Left lung (tissue), 10 donors: ENCODE data around the gene CRIM1. TPM values are rescaled to one million over a fixed set of nuclear protein-coding genes. Genes with fewer than 3 reads are reported as not detected.

Experiments
- ATAC-seq: fragments of 200-7000 bp; cut with Tn5 transposase; one replicate; pipeline ENCODE4 v1.9.1; 2020; ENCODE audit warnings: moderate library complexity
- DNase-seq, 4 donors: peaks; one replicate each; pipeline ENCODE4 v3.0.0-alpha.2; 2013 to 2020
- H3K27ac ChIP-seq, 2 donors: fragments of 200-600 bp; sonication (generic) in 1 of 2; one replicate each; pipeline versions ENCODE4 v1.5.0 to v1.8.0; 2020 to 2021
- H3K27me3 ChIP-seq, 2 donors: fragments of 200-600 bp; sonication (generic) in 1 of 2; one replicate each; pipeline versions ENCODE4 v1.5.0 to v1.8.0; 2020 to 2021
- H3K36me3 ChIP-seq, 2 donors: fragments of 200-600 bp; sonication (generic) in 1 of 2; one replicate each; pipeline versions ENCODE4 v1.5.0 to v1.8.0; 2020 to 2021
- H3K4me1 ChIP-seq, 2 donors: fragments of 200-600 bp; one replicate each; pipeline ENCODE4 v1.8.0; 2021
- H3K4me3 ChIP-seq, 2 donors: fragments of 200-600 bp; sonication (generic) in 1 of 2; one replicate each; pipeline versions ENCODE4 v1.5.0 to v1.8.0; 2020 to 2021; ENCODE audit warnings: mild to moderate bottlenecking in 1 of 2
- H3K9me3 ChIP-seq, 2 donors: fragments of 200-600 bp; sonication (generic) in 1 of 2; one replicate each; pipeline versions ENCODE4 v1.5.0 to v1.8.0; 2020 to 2021
- CTCF ChIP-seq, 2 donors: fragments of 200-600 bp; sonication (generic) in 1 of 2; IDR thresholded peaks; one replicate each; pipeline versions ENCODE4 v1.5.0 to v1.8.0; 2021; ENCODE audit warnings: antibody characterized with exemption in 2 of 2
- intact Hi-C, 2 donors: fragments of 100-400 bp; cut with DNase I; formaldehyde crosslinking; loops; one replicate each; pipeline versions ENCODE4 v1.11.2 to v1.14.2; 2022
- polyA plus RNA-seq, 6 donors: library from polyadenylated mRNA; unstranded; fragments of 120-200 nt; gene quantifications; one replicate each; pipeline ENCODE4 v1.2.1, GENCODE V29; 2013; ENCODE audit not compliant: insufficient read length in 6 of 6
- total RNA-seq, 2 donors: library from RNA; stranded (reverse); fragmentation: NEBNext Ultra II Directional; extraction: Animal tissue kit (Norgen Biotek cat#: 25700); gene quantifications; one replicate each; pipeline ENCODE4 v1.2.1, GENCODE V29; 2021
- donor health status: DM: no; HTN: yes; CAD: no.
- donor health status: DM: no; HTN: no; CAD: no.

The CRIM1 gene
- total and polyA plus RNA-seq, 8 donors: 28.7 to 72.9 (median 31.4) TPM

- Histone ChIP-seq H3K4me1 (peaks cover 0 to 8% of the 10 kb centered on the region in 2 donors), H3K27ac (no peak overlapping the region), H3K9me3 (no peaks in the 10 kb centered on the region), H3K36me3 (peaks cover 0 to 19% of the 10 kb centered on the region in 2 donors), H3K27me3 (no peaks in the 10 kb centered on the region), H3K4me3 (no peak overlapping the region)
- TF ChIP-seq CTCF (IDR thresholded peaks at IDR 0.05): no peak
- no peak for DNase-seq
- no peak for ATAC-seq
- intact Hi-C loops: no loop called here
These were observed 170.6 kb downstream of the CRIM1 start for GRCh38 chr2:36526226-36526625.

GRCh38 chr2:36528274-36528673 is 172.7 kb downstream of the CRIM1 start:
- H3K4me3 ChIP-seq: no peak overlapping the region
- H3K4me1 ChIP-seq: peaks cover 0 to 8% of the 10 kb centered on the region in 2 donors
- no peaks in the 10 kb centered on the region for H3K27me3 ChIP-seq
- no peaks in the 10 kb centered on the region for H3K9me3 ChIP-seq
- intact Hi-C loops: no loop called here
- H3K36me3 ChIP-seq: peaks cover 0 to 5% of the 10 kb centered on the region in 2 donors
- DNase-seq: no peak
- no peak for ATAC-seq
- no peak overlapping the region for H3K27ac ChIP-seq
- no peak for TF ChIP-seq CTCF (IDR thresholded peaks at IDR 0.05)

GRCh38 chr2:36528766-36529392 is 173.3 kb downstream of the CRIM1 start:
- Histone ChIP-seq H3K27me3 (no peaks in the 10 kb centered on the region), H3K36me3 (no peaks in the 10 kb centered on the region), H3K9me3 (no peaks in the 10 kb centered on the region), H3K4me1 (peaks cover 0 to 8% of the 10 kb centered on the region in 2 donors), H3K27ac (no peak overlapping the region), H3K4me3 (no peak overlapping the region)
- DNase-seq (no peak), ATAC-seq (no peak)
- intact Hi-C loops: no loop called here
- TF ChIP-seq CTCF (IDR thresholded peaks at IDR 0.05): no peak

GRCh38 chr2:36530178-36530982 is 174.8 kb downstream of the CRIM1 start:
- H3K27me3 ChIP-seq: no peaks in the 10 kb centered on the region
- H3K4me3 ChIP-seq: no peak overlapping the region
- peaks cover 0 to 3% of the 10 kb centered on the region in 2 donors for H3K9me3 ChIP-seq
- H3K36me3 ChIP-seq: no peaks in the 10 kb centered on the region
- no peak for TF ChIP-seq CTCF (IDR thresholded peaks at IDR 0.05)
- H3K27ac ChIP-seq: no peak overlapping the region
- DNase-seq: no peak
- H3K4me1 ChIP-seq: peaks cover 0 to 8% of the 10 kb centered on the region in 2 donors
- intact Hi-C loops: no loop called here
- no peak for ATAC-seq

GRCh38 chr2:36530983-36531354 is 175.4 kb downstream of the CRIM1 start:
- Histone ChIP-seq H3K27me3 (no peaks in the 10 kb centered on the region), H3K9me3 (peaks cover 0 to 3% of the 10 kb centered on the region in 2 donors), H3K27ac (no peak overlapping the region), H3K4me1 (peaks cover 0 to 8% of the 10 kb centered on the region in 2 donors), H3K36me3 (no peaks in the 10 kb centered on the region), H3K4me3 (no peak overlapping the region)
- DNase-seq (no peak), ATAC-seq (no peak)
- intact Hi-C loops: no loop called here
- TF ChIP-seq CTCF (IDR thresholded peaks at IDR 0.05): no peak
